ENCODE results near the gene ZNF804B.

- TF ChIP-seq, protein P1, sequence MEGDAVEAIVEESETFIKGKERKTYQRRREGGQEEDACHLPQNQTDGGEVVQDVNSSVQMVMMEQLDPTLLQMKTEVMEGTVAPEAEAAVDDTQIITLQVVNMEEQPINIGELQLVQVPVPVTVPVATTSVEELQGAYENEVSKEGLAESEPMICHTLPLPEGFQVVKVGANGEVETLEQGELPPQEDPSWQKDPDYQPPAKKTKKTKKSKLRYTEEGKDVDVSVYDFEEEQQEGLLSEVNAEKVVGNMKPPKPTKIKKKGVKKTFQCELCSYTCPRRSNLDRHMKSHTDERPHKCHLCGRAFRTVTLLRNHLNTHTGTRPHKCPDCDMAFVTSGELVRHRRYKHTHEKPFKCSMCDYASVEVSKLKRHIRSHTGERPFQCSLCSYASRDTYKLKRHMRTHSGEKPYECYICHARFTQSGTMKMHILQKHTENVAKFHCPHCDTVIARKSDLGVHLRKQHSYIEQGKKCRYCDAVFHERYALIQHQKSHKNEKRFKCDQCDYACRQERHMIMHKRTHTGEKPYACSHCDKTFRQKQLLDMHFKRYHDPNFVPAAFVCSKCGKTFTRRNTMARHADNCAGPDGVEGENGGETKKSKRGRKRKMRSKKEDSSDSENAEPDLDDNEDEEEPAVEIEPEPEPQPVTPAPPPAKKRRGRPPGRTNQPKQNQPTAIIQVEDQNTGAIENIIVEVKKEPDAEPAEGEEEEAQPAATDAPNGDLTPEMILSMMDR (IDR thresholded peaks at IDR 0.05; ENCODE audit: low read depth, low read length), result no peak
- no peak for TF ChIP-seq EZH2phosphoT487 (IDR thresholded peaks at IDR 0.05; ENCODE audit: low read depth)
These were observed 21.9 kb upstream of the ZNF804B start for GRCh38 chr7:88737632-88738031.

Measured in OCI-LY3 (cell line).